Lower lobe of right lung (tissue), 2 donors: Measurements from ENCODE around the gene P2RX4. TPM values are rescaled to one million over a fixed set of nuclear protein-coding genes. Genes with fewer than 3 reads are reported as not detected.

Experiments
- ATAC-seq, 2 donors: fragments of 200-7000 bp; cut with Tn5 transposase; one replicate each; pipeline ENCODE4 v1.9.1; 2020 to 2022; ENCODE audit warnings: mild to moderate bottlenecking in 2 of 2, moderate library complexity in 2 of 2
- DNase-seq: peaks from one replicate; pipeline ENCODE4 v3.0.0-alpha.2; 2020
- H3K27ac ChIP-seq: fragments of 200-600 bp; one replicate; pipeline ENCODE4 v1.8.0; 2022
- H3K27me3 ChIP-seq: fragments of 200-600 bp; one replicate; pipeline ENCODE4 v1.8.0; 2022; ENCODE audit warnings: low read depth
- H3K36me3 ChIP-seq: fragments of 200-600 bp; one replicate; pipeline ENCODE4 v1.8.0; 2022; ENCODE audit warnings: mild to moderate bottlenecking
- H3K4me1 ChIP-seq: fragments of 200-600 bp; one replicate; pipeline ENCODE4 v1.8.0; 2022
- H3K4me3 ChIP-seq: fragments of 200-600 bp; one replicate; pipeline ENCODE4 v1.8.0; 2022; ENCODE audit warnings: mild to moderate bottlenecking
- H3K9me3 ChIP-seq: fragments of 200-600 bp; one replicate; pipeline ENCODE4 v1.8.0; 2022
- intact Hi-C: fragments of 100-400 bp; cut with DNase I; formaldehyde crosslinking; loops from one replicate; pipeline ENCODE4 v1.11.0; 2022
- total RNA-seq: library from RNA; stranded (reverse); fragmentation: NEBNext Ultra II Directional; extraction: Animal tissue kit (Norgen Biotek cat#: 25700); gene quantifications from one replicate; pipeline ENCODE4 v1.2.1, GENCODE V29; 2021
- TF ChIP-seq, protein P1 (sequence below): fragments of 200-600 bp; IDR thresholded peaks from one replicate; pipeline ENCODE4 v1.8.0; 2022; ENCODE audit warnings: antibody characterized with exemption, mild to moderate bottlenecking
- donor health status: DM: no; HTN: yes; CAD: no; lungs with severe emphysema.

P2RX4 gene
- total RNA-seq, 1 donor from 2014 or later: 65.8 TPM

DNA sequence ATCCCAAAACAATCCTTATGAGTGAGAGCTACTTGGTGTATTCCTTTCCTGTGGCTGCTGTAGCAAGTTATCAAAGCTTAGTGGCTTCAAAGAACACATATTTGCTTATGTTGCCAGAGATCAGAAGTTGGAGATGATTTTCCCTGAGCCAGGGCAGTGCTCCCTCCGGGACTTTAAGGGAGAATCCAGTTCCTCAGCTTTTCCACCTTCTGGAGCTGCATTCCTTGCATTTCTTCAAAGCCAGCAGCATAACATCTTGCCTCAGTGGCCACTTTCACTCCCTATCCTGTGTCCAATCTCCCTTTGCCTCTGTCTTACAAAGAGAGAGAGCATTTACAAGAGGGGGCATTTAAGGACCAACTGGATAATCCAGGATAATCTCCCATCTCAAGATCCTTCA lies 43.6 kb upstream of the P2RX4 start:
- DNase-seq (no peak), ATAC-seq (no peak)
- no peak overlapping the region for H3K27ac ChIP-seq
- H3K4me3 ChIP-seq: no peak overlapping the region
- peaks cover 57% of the 10 kb centered on the region for H3K36me3 ChIP-seq
- no peaks in the 10 kb centered on the region for H3K4me1 ChIP-seq
- no peaks in the 10 kb centered on the region for H3K27me3 ChIP-seq
- H3K9me3 ChIP-seq: no peaks in the 10 kb centered on the region
- TF ChIP-seq, protein P1, sequence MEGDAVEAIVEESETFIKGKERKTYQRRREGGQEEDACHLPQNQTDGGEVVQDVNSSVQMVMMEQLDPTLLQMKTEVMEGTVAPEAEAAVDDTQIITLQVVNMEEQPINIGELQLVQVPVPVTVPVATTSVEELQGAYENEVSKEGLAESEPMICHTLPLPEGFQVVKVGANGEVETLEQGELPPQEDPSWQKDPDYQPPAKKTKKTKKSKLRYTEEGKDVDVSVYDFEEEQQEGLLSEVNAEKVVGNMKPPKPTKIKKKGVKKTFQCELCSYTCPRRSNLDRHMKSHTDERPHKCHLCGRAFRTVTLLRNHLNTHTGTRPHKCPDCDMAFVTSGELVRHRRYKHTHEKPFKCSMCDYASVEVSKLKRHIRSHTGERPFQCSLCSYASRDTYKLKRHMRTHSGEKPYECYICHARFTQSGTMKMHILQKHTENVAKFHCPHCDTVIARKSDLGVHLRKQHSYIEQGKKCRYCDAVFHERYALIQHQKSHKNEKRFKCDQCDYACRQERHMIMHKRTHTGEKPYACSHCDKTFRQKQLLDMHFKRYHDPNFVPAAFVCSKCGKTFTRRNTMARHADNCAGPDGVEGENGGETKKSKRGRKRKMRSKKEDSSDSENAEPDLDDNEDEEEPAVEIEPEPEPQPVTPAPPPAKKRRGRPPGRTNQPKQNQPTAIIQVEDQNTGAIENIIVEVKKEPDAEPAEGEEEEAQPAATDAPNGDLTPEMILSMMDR: no peak
- intact Hi-C loops: no loop called here

DNA sequence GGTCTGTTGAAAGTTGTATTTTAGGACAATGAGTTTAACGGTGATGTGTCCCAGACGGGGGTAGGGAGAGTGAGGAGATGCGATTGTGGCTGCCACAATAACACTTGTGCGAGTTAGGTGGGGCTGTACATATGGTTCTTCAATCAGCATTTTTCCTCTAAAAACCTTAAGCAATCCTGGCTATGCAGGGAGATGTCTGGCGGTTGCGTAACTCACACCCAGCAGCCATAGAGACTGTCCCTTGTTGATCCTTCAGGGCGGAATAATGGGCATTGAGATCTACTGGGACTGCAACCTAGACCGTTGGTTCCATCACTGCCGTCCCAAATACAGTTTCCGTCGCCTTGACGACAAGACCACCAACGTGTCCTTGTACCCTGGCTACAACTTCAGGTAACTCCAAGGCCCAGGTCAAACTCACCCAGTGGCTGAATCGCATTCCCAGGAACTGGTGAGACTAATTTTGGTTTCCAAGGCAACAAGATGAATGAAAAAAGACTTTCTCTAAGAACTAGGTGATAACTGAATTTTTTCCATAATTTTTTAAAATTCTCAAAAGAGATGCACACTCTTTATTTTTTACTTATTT lies 42.6 kb upstream of the P2RX4 start:
- no peak for DNase-seq
- no peak overlapping the region for H3K4me3 ChIP-seq
- no peak overlapping the region for H3K27ac ChIP-seq
- TF ChIP-seq, protein P1: no peak
- no peak for ATAC-seq
- peaks cover 51% of the 10 kb centered on the region for H3K36me3 ChIP-seq
- intact Hi-C loops: no loop called here
- H3K27me3 ChIP-seq: no peaks in the 10 kb centered on the region
- no peaks in the 10 kb centered on the region for H3K4me1 ChIP-seq
- H3K9me3 ChIP-seq: no peaks in the 10 kb centered on the region

DNA sequence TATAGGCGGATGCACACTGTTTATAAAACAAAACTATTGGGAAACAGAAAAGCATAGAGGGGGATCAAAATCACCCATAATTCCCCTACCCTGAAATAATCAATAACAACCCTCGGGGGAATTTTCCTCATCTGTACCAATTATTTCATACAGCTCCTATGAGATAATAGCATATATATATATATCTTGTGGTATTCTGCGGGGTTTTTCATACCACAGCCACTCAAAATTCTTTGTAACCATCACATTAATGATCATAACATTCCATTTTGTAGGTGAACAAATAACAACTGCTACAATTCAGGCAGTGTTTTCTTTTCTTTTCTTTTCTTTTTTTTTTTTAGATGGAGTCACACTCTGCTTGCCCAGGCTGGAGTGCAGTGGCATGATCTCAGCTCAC lies 42.0 kb upstream of the P2RX4 start:
- Histone ChIP-seq H3K27ac (no peak overlapping the region), H3K27me3 (no peaks in the 10 kb centered on the region), H3K9me3 (no peaks in the 10 kb centered on the region), H3K4me1 (no peaks in the 10 kb centered on the region), H3K36me3 (peaks cover 47% of the 10 kb centered on the region), H3K4me3 (no peak overlapping the region)
- DNase-seq: no peak
- no peak for ATAC-seq
- TF ChIP-seq, protein P1: no peak
- intact Hi-C loops: no loop called here

DNA sequence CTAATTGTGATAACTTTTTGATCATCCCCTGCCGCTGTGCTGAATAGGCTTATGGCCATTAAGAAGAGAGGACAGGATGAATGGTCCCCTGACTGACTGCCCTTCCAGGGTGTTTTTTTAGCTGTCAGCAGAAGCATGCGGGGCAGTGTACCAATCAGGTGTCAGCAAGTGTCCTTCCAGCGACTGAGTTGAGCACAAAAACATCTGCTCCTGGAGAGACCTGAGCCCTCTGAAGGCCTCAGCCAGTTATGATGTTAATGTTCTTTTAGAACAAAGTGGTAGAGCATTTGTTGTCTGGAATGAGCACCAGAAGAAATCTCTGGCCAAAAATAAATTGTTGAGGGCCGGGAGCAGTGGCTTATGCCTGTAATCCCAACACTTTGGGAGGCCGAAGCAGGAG lies 39.8 kb upstream of the P2RX4 start:
- peaks cover 47% of the 10 kb centered on the region for H3K36me3 ChIP-seq
- ATAC-seq (no peak), DNase-seq (no peak)
- H3K27ac ChIP-seq: no peak overlapping the region
- H3K4me3 ChIP-seq: no peak overlapping the region
- H3K9me3 ChIP-seq: no peaks in the 10 kb centered on the region
- no peaks in the 10 kb centered on the region for H3K4me1 ChIP-seq
- no peaks in the 10 kb centered on the region for H3K27me3 ChIP-seq
- TF ChIP-seq, protein P1: no peak
- intact Hi-C loops: no loop called here

DNA sequence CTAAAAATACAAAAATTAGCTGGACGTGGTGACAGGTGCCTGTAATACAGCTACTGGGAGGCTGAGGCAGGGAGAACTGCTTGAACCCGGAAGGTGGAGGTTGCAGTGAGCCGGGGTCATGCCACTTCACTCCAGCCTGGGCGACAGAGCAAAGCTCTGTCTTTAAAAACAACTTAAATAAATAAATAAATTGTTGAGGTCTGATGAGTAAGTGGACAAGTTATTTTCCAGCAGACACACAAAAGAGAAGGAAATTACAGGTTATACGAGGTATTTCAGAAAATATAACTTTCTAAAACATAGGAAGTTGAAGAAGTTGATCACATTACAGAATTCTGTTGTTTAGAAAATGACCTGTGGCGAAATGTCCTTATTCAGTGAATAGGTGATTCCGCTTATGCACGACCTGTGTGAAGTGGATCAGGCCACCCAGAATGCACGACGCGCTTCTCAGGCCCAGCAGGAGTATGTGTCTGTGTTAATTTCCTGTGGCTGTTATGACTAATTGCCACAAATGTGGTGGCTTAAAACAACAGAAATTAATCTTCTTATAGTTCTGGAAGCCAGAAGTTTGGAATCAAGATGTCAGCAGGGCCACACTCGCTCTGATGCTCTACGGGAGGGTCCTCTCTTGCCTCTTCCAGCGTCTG lies 39.2 kb upstream of the P2RX4 start:
- intact Hi-C loops: no loop called here
- H3K27ac ChIP-seq: no peak overlapping the region
- no peaks in the 10 kb centered on the region for H3K27me3 ChIP-seq
- no peak overlapping the region for H3K4me3 ChIP-seq
- peaks cover 41% of the 10 kb centered on the region for H3K36me3 ChIP-seq
- no peaks in the 10 kb centered on the region for H3K9me3 ChIP-seq
- DNase-seq: no peak
- H3K4me1 ChIP-seq: no peaks in the 10 kb centered on the region
- no peak for ATAC-seq
- TF ChIP-seq, protein P1: no peak
